ENCODE measurements around the gene ZNF593OS.
A peak's percentile ranks its signal among the peaks of the same experiment; 100 is the strongest.

GRCh38 chr1:26169669-26170471, 1.8 kb downstream of the ZNF593OS start, which contains the start of gene ZNF593:
- peak; percentile 80 to 84 (median 81) for TF ChIP-seq CTCF (IDR thresholded peaks at IDR 0.05 in 2 of 3, conservative IDR thresholded peaks at IDR 0.05 in 1 of 3; ENCODE audit: borderline replicate concordance in 1 of 3, insufficient read depth in 1 of 3, low read depth in 2 of 3, low read length in 2 of 3)
- TF ChIP-seq SRF (IDR thresholded peaks at IDR 0.05; ENCODE audit: low read depth): no peak
- TF ChIP-seq ZFX (IDR thresholded peaks at IDR 0.05): peak; percentile 56; the same call in 1 of the 2 replicates
- no peak; the same call in none of the 2 replicates for TF ChIP-seq SIN3A (IDR thresholded peaks at IDR 0.05; ENCODE audit: low read depth)
- peak; percentile 98 for TF ChIP-seq MAX (IDR thresholded peaks at IDR 0.05)
- no peak; the same call in 1 of the 2 replicates for TF ChIP-seq CBX3 (IDR thresholded peaks at IDR 0.05; ENCODE audit: low read depth)
- no peak for TF ChIP-seq POLR2A (IDR thresholded peaks at IDR 0.05; ENCODE audit: borderline replicate concordance, extremely low read depth, insufficient read depth, insufficient read length)
- no peak for TF ChIP-seq EZH2 (IDR thresholded peaks at IDR 0.05)
- peak; percentile 59 for TF ChIP-seq RAD21 (IDR thresholded peaks at IDR 0.05; ENCODE audit: low read depth)
- TF ChIP-seq ATF3 (IDR thresholded peaks at IDR 0.05): no peak
- peak; percentile 91 for TF ChIP-seq POLR2AphosphoS5 (IDR thresholded peaks at IDR 0.05; ENCODE audit: low read depth, low read length)
- no peak for TF ChIP-seq CEBPB (IDR thresholded peaks at IDR 0.05; ENCODE audit: low read depth)
